ENCODE data around the gene ZBTB7B. TPM values are rescaled to one million over a fixed set of nuclear protein-coding genes. Genes with fewer than 3 reads are reported as not detected.
"Not testable (repeated sequence)": the region's sequence is repeated elsewhere in the genome, so short reads cannot be mapped to it uniquely, and the experiment has no call there.

Gene ZBTB7B
- total RNA-seq, 1 donor from 2014 or later = 16.2 TPM

DNA sequence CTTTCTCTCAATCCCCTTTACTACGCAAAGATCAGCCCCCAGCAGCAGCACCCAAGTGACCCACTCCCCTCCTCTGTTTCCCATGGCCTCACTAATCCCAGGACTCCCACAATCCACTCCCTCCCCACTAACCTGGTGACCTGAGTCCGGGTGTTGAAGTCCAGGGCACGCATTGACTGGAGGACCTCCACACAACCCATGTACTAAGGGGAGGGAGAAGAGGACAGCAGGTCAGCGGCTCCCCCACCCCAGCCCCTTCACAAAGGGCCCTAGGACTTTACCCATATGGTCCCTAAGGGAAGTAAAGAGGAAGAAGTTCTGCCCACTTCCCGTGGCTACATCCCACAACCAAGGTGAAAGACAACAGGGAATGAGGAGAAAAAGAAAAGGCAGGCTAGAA is 33.4 kb upstream of the ZBTB7B start:
- no peak for DNase-seq

DNA sequence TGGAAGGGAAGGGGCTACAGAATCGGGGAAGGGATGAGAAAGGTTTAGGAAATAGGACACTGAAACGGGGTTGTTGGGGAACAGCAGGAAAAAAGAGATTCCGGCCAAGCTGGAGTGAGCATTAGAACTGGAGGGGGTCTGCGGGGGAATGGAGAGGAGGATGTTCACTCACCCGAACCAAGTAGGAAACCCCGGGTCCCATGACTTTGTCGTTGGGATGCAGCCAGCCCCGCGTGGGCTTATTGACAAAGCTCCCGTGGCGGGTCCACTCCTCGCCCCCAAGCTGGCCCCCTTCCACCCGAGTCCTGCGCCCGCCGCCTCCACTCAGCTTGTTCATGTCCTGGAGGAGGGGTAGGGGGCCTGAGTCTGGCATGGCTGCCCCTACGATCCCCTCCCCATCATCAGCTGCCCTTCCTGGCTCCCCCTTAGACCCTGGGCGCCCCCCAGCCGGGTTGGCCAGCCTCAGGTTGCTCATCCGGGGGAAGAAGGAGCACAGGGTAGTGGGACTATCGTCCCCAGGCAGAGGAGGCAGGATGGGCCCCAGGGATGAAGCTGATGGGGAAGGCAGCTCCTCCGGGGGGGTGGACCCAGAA is 32.6 kb upstream of the ZBTB7B start:
- peak; percentile 34 for DNase-seq

DNA sequence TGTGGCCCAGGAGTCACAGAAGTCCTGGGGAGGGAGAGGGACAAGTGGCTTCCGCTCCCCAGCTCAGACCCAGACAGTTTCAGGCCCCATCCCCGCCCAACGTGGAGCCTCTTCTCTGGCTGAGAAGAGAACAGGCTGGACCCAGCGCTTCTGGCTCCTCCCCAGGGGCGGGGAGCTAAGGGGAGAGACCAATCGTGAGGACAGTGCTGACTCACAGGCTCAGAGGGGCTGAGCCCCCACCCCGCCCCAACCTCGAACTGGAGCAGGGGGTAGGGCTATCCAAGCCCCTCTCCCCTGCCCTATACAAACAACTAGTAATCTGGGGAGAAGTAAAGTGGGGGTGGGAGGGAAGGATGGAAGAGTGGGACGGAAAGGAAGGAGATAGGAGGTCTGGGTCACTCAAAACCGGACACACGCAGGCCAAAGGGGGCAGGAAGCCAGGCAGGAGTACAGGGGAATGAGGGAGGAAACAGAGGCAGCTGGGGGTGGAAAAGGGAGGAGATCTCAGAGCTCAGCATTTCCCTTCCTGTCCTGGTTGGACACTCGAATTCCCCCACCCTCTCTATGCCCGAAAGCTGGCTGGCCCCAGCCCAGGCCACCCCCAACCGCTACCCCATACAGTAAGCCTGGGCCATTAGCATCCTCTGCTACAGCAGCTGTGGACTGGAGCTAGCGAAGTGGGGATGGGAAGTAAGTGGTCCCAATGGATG is 31.8 kb upstream of the ZBTB7B start, which contains the start of gene SHC1:
TSS of gene SHC1 (minus strand) at position 117 of the 710 bp plus-strand sequence. CDS start 221 bp downstream, outside the sequence.
- peak; percentile 94 for DNase-seq

DNA sequence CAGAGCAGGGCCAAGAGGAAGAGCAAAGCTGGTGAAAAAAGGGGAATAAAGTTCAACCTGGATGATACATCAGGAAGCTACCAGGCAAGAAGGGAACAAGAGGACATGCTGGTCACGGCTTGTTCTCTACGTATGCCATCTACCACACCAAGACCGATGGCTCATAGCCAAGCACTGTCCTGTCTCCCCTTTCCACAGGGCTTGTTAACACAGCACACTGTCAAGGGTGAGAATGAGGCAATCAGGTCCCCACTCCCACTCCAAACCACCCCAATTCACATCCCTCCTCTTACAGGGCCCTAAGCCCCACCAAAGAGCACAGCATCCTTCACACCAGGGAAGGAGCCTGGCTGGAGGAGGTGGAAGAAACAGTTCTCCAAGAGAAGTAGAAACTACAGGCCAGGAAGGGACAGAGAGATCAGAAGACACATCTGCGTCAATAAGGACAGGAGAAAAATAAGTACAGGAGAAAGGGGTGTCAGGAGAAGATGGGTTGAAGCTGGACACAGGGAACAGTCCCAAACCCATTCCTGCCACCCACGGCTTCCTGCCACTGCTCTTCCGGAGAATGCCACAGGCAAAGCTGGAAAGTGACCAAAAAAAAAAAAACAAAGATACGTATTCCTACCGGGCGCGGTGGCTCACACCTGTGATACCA is 31.1 kb upstream of the ZBTB7B start:
- peak; percentile 42 for DNase-seq

DNA sequence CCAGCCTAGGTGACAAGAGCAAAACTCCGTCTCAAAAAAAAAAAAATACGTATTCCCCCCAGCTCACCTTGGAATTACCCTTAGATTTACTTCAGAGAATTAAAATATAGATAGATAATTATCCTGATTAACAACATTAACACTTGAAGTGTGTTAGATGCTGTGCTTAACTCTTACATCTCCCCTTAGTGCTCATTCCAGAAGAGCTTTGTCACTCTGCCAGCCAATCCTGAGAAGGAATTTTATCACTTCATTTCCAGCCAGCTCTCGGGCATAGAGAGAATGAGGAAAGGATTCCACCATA is 30.4 kb upstream of the ZBTB7B start:
- no peak for DNase-seq

DNA sequence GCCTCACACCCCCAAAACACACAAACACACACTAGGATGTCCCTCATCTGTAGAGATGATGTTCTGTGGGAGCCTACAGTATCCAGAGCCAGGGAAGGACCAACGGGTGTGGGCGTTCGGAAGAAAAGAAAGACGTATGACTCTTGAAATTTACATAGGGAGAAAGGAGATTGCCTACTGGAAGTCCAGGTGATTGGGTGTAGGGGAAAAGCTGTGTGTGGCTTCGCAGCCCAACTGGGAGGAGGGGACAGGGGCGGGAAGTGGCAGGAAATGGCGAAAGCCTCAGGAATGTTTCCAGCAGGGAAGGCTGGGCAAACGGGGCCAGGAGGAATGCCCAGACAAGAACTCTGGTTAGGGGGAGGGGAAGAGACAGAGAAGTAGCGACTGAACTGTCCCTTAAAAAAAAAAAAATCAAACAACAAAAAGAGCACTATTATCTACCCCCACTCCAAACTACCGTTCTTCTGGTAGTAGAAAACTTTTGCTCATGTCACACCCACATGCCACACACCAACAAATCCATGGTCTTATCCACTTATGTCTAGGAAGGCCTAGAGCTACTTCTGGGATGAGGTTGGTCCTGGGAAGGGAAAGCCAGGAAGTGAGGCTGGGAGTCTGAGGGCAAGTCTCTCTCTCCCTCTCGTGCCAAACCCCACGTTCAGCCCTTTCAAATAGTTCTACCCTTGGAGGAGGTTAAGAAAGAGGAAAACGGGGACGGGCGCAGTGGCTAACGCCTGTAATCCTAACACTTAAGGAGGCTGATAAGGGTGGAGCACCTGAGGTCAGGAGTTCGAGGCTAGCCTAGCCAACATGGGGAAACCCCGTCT is 29.9 kb upstream of the ZBTB7B start:
- DNase-seq = peak; percentile 96

DNA sequence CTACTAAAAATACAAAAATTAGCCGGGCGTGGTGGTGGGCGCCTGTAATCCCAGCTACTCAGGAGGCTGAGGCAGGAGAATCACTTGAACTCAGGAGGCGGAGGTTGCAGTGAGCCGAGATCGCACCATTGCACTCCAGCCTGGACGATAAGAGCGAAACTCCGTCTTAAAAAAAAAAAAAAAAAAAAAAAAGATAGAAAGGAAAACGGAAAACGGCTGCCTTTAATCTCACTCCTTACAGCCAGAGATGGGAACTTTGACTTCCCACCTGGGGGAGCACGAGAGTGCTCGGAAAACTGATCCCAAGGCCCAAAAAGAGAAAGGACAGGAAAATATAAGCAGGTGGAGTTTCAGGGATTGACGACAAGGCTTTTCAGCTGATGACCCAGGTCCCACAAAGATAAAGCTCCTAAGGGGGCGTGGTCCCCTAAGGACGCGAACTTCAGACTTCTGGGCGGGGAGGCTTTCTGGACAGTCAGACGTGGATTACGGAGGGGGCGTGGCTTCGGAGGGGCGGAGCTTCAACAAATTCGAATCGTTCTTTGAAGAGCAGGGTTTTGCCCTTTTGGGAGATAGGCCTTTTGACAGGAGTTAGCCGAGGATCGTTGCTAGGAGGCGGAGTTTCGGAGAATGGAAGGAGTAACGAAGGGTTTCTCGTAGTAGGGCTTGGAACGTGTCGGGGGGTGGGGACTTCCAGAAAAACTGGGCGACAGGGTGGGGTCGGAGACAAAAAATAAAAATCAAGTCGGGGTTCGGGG is 29.1 kb upstream of the ZBTB7B start:
- DNase-seq = peak; percentile 99

DNA sequence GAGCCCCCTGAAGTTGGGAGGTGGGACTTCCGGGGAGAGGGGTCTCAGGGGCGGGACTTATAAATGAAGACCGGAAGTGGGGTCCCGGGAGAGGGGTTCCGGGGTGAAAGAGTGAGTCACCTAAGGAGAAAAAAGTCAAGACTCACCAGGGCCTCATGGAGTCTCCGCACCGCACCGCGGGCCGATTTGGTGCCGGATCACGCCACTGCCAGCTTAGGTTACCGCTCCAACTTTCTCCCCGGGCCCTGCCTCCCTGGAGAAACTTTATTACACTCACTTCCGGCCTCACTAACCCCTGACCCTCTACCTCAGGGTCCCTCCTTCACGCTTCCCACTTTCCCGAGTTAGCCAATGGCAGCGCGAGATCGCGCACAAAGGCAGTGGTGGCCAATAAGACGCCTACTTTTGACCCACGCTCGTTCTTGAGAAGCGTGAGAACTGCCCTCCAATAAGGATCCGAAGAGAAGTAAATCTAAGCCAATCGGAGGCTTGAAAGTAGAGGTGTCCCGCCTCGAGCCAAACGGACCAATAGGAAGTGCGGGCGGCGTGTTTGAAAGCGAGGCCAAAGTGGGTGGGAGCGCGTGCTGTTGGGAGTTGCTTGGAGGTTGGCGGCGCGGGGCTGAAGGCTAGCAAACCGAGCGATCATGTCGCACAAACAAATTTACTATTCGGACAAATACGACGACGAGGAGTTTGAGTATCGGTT is 28.3 kb upstream of the ZBTB7B start, which contains the start of gene CKS1B:
TSS of gene CKS1B (plus strand) at position 580 of the 706 bp plus-strand sequence. CDS start at position 645, 65 bp downstream.
- DNase-seq = peak; percentile 100

DNA sequence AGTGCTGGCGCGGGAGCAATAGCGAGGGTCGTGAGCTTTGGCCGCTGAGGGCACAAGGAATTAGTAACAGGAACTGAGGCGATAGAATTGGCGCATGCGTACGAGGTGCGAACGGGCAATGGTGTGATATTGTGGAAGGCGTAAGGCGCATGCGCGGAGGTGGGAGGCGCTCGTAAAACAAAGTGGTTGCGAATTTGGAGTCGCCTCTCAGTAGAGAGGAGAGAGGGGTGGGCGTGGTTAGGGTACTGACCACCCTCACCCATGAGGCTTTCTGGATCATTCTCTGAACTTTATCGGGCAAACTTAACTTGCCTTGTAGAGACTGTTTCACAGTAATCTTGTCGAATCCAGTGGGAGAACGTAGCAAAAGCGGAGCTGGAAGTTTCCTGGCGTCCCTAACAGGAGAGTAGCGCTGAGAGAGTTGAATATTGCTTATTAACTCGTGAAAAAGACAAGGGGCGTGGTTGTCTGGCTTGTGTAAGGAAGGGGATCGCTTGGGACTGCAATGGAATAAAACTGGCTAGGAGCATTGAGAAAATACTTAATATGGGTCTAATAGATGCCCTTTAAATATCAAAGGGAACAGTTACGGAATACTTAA is 27.7 kb upstream of the ZBTB7B start:
- peak; percentile 96 for DNase-seq

DNA sequence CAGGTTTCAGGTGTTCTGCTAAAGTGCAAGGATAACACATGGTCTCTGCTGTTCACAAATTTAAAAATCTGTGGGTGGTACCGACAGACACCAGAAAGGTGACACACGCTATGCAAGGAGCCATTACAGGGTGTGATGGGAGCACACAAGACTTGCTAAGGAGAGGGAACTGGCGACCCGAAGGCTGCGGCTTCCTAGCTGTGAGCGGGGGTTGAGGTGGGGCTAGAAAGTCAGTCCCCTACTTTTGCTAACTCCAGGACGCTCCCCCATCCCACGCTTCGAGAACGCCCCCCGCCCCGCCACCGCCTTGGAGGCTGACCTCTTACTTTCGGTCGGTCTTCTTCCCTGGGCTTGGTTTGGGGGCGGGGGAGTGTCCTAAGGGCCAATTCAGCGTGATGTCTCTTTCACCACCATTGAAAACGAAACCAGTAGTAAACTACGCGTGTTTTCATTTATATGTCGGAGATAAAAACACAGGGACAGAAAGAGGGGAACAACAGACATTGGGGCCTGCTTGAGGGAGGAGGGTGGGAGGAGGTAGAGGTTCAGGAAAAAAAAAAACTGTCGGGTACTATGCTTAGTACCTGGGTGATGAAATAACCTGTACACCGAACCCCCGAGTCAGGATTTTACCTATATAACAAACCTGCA is 27.1 kb upstream of the ZBTB7B start:
- DNase-seq = peak; percentile 68

DNA sequence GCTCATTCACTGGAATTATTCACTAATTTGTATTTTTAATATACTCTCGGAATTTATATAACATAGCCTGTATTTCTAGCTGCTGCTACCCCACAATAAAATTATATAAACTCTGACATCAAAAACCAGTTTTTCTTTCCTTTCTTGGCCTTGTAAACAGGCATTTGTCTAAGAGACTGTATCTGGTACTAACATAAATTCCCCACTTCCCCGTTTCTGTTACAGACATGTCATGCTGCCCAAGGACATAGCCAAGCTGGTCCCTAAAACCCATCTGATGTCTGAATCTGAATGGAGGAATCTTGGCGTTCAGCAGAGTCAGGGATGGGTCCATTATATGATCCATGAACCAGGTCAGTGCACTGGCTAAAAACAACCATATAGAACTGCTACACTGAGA is 24.8 kb upstream of the ZBTB7B start:
- not testable (repeated sequence) for DNase-seq

DNA sequence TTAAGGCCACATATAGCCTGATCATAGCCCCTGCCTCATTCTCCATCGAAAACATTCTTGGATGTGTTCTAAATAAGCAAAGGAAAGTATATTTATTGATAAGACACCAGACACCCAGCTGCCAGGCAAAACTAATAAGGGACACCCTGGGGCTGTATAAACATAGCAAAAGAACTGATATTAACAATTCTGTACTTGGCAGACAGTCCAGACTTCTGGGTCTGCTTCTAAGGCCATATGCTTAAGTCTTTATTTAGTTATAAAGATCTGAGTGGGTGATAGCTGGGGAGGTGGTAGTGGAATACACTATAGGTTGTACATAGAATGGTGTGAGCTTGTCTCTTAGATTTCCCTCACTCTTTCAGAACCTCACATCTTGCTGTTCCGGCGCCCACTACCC is 24.2 kb upstream of the ZBTB7B start:
- no peak for DNase-seq

DNA sequence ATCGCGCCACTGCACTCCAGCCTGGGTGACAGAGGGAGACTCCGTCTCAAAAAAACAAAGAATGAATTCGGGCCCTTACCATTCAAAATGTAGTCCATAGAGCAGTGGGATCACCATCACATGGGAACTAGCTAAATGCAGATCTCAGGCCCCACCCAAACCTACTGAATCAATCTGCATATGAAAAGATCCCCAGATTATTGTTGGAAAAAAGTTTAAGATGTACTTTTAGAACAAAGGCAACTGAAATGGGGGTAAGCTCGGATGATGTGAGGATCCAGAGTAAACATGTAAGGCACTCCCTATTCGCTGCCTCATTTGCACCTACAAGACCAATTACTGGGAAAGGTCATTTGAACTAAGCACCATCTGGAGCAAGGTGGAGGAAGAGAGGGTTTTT is 20.3 kb upstream of the ZBTB7B start:
- no peak for DNase-seq

DNA sequence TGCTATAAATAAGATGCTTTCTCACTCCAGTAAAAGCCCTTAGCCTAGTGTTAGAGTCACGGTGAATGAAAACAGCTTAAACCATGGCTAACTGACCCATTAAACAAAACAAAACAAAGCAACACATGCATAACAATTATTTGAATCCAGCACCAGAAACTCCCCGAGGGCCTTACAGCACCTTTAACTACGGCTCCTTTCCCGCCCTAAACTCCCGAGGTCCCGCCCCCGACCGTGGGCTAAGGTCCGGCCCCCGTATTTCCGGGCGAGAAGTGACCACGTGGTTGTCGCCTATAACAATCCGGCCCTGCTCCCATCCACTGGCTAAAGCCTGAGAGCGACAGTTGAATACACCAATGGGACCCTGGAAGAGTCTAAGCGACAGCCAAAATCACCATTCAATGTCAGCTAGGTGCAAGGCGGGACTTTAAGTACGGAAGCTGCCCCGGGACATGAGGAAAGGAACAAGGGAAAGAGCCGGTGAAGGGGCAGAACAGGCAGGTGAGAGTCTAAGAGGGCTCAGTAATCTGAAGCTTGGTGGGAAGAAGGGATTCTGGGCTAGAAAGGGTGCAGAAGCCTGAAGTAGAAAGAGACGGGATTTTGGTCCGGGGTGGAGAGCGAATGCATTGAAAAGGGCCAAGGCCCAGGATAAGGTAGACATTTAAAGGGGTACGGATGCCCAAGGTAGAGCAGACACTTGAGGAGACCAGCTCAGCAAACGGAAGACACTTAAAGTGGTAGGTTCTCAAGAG is 19.5 kb upstream of the ZBTB7B start, which contains the start of gene FLAD1:
TSS of gene FLAD1 (plus strand) at position 448 of the 752 bp plus-strand sequence. CDS start 351 bp downstream, outside the sequence.
- DNase-seq = peak; percentile 100

DNA sequence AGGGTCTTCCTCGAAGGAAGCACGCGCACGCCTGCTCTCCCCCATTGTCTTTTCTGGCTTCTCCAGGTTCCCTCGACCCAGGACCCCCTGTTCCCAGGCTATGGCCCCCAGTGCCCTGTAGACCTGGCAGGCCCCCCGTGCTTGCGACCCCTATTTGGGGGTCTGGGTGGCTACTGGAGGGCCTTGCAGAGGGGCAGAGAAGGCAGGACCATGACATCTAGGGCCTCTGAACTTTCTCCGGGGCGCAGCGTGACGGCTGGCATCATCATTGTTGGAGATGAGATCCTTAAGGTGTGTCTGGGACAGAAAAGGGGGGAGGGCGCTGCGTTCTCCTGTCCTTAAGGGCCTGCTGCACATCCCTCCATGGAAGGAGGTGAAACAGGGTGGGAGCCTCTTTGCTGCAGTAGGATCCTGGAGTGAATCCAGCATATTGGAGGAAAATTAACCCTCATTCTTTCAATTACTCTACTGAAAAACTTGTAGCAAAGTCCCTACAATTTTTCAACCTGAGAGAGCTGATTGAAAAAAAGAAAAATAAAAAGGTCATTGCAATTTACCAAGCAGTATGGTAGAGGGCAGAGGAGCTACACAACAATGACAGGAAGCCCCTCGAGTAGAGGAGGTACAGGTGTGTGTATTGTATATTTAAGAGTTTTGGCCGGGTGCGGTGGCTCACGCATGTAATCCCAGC is 18.7 kb upstream of the ZBTB7B start:
- DNase-seq = no peak

DNA sequence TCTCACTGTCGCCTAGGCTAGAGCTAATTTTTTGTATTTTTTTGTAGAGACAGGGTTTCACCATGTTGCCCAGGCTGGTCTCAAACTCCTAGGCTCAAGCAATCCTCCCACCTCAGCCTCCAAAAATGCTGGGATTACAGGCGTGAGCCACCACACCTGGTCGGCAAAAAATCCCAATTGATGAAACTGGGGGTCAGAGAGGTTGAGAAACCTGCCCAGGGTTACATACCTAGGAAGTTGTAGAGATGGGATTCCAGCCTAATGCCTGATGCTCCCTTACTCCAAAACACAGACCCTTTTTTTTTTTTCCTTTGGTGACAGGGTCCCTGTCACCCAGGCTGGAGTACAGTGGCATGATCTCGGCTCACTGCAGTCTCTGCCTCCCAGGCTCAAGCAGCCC is 15.9 kb upstream of the ZBTB7B start:
- not testable (repeated sequence) for DNase-seq

DNA sequence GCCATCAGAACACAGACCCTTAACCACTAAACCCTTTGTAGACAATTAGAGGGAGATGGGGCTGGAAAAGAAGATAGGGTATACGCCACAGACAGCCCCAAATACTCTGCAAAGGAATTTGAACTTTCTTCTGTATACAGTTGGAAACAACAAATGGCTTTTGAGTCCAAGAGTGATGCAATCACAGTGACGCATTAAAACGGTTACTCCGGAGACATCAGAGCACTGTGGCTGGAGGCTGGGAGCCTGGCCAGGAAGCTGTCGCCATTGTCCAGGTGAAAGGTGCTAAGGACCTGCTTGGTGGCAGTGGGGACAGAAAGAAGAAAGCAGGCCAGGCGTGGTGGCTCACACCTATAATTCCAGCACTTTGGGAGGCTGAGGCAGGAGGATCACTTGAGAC is 15.3 kb upstream of the ZBTB7B start:
- no peak for DNase-seq

DNA sequence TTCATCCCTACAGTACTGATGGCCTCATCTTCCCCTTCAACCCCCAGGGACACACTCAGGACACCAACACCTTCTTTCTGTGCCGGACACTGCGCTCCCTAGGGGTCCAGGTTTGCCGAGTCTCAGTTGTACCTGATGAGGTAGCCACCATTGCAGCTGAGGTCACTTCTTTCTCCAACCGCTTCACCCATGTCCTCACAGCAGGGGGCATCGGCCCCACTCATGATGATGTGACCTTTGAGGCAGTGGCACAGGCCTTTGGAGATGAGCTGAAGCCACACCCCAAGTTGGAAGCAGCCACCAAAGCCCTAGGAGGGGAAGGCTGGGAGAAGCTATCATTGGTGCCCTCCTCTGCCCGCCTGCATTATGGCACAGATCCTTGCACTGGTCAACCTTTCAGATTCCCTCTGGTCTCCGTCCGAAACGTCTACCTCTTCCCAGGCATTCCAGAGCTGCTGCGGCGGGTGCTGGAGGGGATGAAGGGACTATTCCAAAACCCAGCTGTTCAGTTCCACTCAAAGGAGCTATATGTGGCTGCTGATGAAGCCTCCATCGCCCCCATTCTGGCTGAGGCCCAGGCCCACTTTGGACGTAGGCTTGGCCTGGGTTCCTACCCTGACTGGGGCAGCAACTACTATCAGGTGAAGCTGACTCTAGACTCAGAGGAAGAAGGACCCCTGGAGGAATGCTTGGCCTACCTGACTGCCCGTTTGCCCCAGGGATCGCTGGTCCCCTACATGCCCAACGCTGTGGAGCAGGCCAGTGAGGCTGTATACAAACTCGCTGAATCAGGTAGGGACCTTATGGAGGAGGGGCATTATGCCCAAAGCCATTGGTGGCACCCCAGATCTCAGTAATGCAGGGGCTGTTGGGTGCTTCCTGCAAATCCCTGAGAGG is 14.3 kb upstream of the ZBTB7B start:
- no peak for DNase-seq

Measured in dermis blood vessel endothelial cell (primary cell).